Stimulated activated naive B cell treated with anti-CD40 and anti-IgM and Interleukin-4, amounts not matched to agents 10 μg/mL and 1 μg/mL and 100 μg/mL, for 72 hours (primary cell): ENCODE data around the gene ETV6.
A peak's percentile ranks its signal among the peaks of the same experiment; 100 is the strongest.

Source experiments
- ATAC-seq, 2 donors: fragments of 150-1000 bp; cut with Tn5 transposase; replicated peaks; 2 replicates each; pipeline ENCODE4 v1.10.0; 2021; ENCODE audit warnings: moderate library complexity in 1 of 2
- DNase-seq: peaks from one replicate; pipeline ENCODE4 v3.0.0; 2021
- H3K27ac Mint-ChIP-seq: one replicate; pipeline ENCODE4 v1.8.0; 2022; ENCODE audit warnings: mild to moderate bottlenecking, mixed read lengths
- H3K27me3 Mint-ChIP-seq, 2 donors: one replicate each; pipeline ENCODE4 v1.8.0; 2022; ENCODE audit warnings: mixed read lengths in 2 of 2
- H3K36me3 Mint-ChIP-seq, 2 donors: one replicate each; pipeline ENCODE4 v1.8.0; 2022; ENCODE audit warnings: mixed read lengths in 2 of 2, mild to moderate bottlenecking in 1 of 2
- H3K4me1 Mint-ChIP-seq, 2 donors: one replicate each; pipeline ENCODE4 v1.8.0; 2022; ENCODE audit warnings: mixed read lengths in 2 of 2, mild to moderate bottlenecking in 1 of 2
- H3K4me3 Mint-ChIP-seq, 2 donors: one replicate each; pipeline ENCODE4 v1.8.0; 2022; ENCODE audit warnings: mild to moderate bottlenecking in 2 of 2, mixed read lengths in 2 of 2, moderate library complexity in 1 of 2
- H3K9me3 Mint-ChIP-seq, 2 donors: one replicate each; pipeline ENCODE4 v1.8.0; 2022; ENCODE audit warnings: mixed read lengths in 2 of 2, mild to moderate bottlenecking in 1 of 2

Gene ETV6

DNA sequence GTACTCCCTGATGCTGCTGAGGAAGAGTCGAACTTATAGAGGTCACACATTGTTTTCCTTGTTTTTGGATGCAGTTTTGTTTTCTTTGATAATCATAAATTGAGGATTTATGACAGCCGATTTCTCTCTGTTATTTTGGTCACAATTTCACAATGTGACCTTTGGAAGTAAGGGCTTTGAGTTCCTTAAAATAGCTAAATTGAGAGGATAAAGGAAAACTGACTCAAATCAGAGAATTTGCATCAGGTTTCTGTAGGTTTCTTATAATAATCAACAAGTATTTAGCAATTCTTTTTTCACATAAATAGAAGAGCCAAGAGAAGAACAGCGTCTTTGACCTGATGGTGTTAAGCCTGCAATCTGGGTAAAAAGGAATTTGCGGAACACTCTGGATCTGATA is 66.1 kb downstream of the ETV6 start:
- H3K27ac Mint-ChIP-seq = no peak overlapping the region
- peaks cover 39 to 67% of the 10 kb centered on the region in 2 donors for H3K4me1 Mint-ChIP-seq
- no peaks in the 10 kb centered on the region for H3K27me3 Mint-ChIP-seq
- no peaks in the 10 kb centered on the region for H3K9me3 Mint-ChIP-seq
- H3K4me3 Mint-ChIP-seq = no peak overlapping the region
- no peak for DNase-seq
- peaks cover 52 to 72% of the 10 kb centered on the region in 2 donors for H3K36me3 Mint-ChIP-seq
- no peak for ATAC-seq

GRCh38 chr12:11716794-11717518 is 67.5 kb downstream of the ETV6 start:
- H3K4me3 Mint-ChIP-seq = no peak overlapping the region
- DNase-seq = no peak
- H3K9me3 Mint-ChIP-seq = no peaks in the 10 kb centered on the region
- ATAC-seq = no peak
- H3K27me3 Mint-ChIP-seq = no peaks in the 10 kb centered on the region
- peaks cover 44 to 70% of the 10 kb centered on the region in 2 donors for H3K36me3 Mint-ChIP-seq
- H3K27ac Mint-ChIP-seq = no peak overlapping the region
- H3K4me1 Mint-ChIP-seq = peaks cover 30 to 66% of the 10 kb centered on the region in 2 donors

GRCh38 chr12:11717519-11717961 is 68.1 kb downstream of the ETV6 start:
- Mint-ChIP-seq H3K36me3 (peaks cover 42 to 66% of the 10 kb centered on the region in 2 donors), H3K27me3 (no peaks in the 10 kb centered on the region), H3K27ac (no peak overlapping the region), H3K4me3 (no peak overlapping the region), H3K9me3 (no peaks in the 10 kb centered on the region), H3K4me1 (peaks cover 31 to 66% of the 10 kb centered on the region in 2 donors)
- DNase-seq = no peak
- no peak for ATAC-seq

GRCh38 chr12:11718105-11718504 is 68.6 kb downstream of the ETV6 start:
- no peak for ATAC-seq
- DNase-seq = no peak
- Mint-ChIP-seq H3K9me3 (no peaks in the 10 kb centered on the region), H3K27ac (peak overlapping the region; percentile 60), H3K36me3 (peaks cover 38 to 61% of the 10 kb centered on the region in 2 donors), H3K4me3 (no peak overlapping the region), H3K27me3 (no peaks in the 10 kb centered on the region), H3K4me1 (peaks cover 30 to 63% of the 10 kb centered on the region in 2 donors)

DNA sequence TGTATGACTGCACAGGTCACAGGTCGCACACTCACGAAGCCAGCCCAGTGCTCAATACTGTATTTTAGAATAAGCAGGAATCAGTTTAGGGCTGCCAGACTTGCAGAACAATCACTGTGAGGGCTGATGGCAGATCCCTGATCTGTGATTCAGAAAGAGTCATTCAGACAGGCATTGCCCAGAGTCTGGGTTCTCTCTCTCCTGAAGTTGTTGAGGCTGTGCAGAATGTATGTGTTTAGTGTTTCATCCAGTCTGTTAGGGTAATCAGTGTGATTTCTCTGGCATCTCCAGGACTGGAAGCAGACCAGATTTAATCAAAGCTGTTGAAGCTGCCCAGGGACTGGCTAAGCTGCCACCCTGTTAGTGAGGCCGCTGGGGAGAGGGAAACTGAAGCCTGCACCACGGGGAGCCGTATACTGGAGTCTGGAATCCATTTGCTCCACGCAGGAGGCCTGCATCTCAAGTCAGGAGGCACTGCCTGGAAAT is 69.3 kb downstream of the ETV6 start:
- H3K9me3 Mint-ChIP-seq = no peaks in the 10 kb centered on the region
- no peak overlapping the region for H3K27ac Mint-ChIP-seq
- ATAC-seq = no peak
- no peaks in the 10 kb centered on the region for H3K27me3 Mint-ChIP-seq
- H3K36me3 Mint-ChIP-seq = peaks cover 42 to 66% of the 10 kb centered on the region in 2 donors
- DNase-seq = no peak
- H3K4me1 Mint-ChIP-seq = peaks cover 32 to 63% of the 10 kb centered on the region in 2 donors
- no peak overlapping the region for H3K4me3 Mint-ChIP-seq

DNA sequence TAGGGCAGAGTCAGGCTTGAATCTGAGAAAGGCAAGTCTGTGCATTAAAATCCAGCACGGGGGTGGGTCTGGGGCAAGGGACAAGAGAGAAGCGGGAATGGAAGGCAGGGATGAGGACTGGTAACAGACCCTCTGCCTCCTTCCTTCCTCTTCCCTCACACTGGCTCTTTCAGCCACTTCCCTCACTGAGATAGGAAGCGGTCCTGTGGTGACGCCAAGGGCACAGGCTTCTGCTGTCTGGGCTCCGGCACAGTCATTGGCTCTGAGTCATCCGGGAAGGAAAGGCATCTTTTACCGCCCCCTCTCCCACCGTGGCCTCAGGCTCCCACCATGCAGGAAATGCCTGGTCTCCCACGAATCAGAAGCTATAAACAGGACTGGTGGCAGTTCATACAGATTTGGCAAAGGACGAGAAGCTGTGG is 70.2 kb downstream of the ETV6 start:
- H3K27me3 Mint-ChIP-seq = no peaks in the 10 kb centered on the region
- H3K27ac Mint-ChIP-seq = peak overlapping the region; percentile 33
- DNase-seq = no peak
- H3K4me1 Mint-ChIP-seq = peaks cover 35 to 69% of the 10 kb centered on the region in 2 donors
- H3K4me3 Mint-ChIP-seq = no peak overlapping the region
- no peaks in the 10 kb centered on the region for H3K9me3 Mint-ChIP-seq
- H3K36me3 Mint-ChIP-seq = peaks cover 42 to 64% of the 10 kb centered on the region in 2 donors
- peak; percentile 67 to 75 for ATAC-seq

GRCh38 chr12:11722071-11722470 is 72.6 kb downstream of the ETV6 start:
- ATAC-seq (no peak), DNase-seq (no peak)
- Mint-ChIP-seq H3K36me3 (peaks cover 37 to 58% of the 10 kb centered on the region in 2 donors), H3K27me3 (no peaks in the 10 kb centered on the region), H3K4me1 (peaks cover 47 to 90% of the 10 kb centered on the region in 2 donors), H3K27ac (no peak overlapping the region), H3K9me3 (peaks cover 5 to 7% of the 10 kb centered on the region in 2 donors), H3K4me3 (no peak overlapping the region)

DNA sequence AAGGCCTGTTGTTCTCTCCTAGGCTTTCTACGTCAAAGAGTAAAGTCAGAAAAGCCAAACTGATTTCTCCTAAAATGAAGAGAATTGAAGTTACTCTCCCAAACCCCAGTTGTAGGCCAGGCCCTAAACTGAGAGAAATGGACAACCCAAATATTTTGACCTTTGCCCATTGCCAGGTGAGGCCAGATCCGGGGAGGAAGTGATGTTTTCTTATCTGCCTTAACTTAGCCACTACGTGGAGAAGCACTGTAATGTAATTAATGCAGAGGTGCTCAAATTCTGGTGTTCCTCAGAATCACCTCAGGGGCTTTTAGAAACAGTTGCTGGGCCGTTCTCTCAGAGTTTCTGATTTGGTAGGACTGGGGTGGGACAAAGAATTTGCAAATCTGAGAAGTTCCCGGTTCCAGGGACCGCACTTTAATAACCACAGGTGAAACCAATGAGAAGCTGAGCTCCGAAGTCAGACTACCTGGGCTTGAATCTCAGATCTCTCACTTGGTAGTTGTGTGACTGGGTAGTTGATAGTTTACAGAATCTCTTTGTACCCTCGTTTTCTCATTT is 73.2 kb downstream of the ETV6 start:
- no peak overlapping the region for H3K4me3 Mint-ChIP-seq
- no peaks in the 10 kb centered on the region for H3K27me3 Mint-ChIP-seq
- DNase-seq (no peak), ATAC-seq (no peak)
- H3K9me3 Mint-ChIP-seq = peaks cover 5 to 7% of the 10 kb centered on the region in 2 donors
- no peak overlapping the region for H3K27ac Mint-ChIP-seq
- H3K36me3 Mint-ChIP-seq = peaks cover 34 to 61% of the 10 kb centered on the region in 2 donors
- H3K4me1 Mint-ChIP-seq = peaks cover 51 to 90% of the 10 kb centered on the region in 2 donors

GRCh38 chr12:11723993-11724392 is 74.5 kb downstream of the ETV6 start:
- H3K27ac Mint-ChIP-seq = no peak overlapping the region
- no peak for ATAC-seq
- DNase-seq = no peak
- H3K4me3 Mint-ChIP-seq = peak overlapping the region in 1 of 2 donors; percentile 26
- H3K9me3 Mint-ChIP-seq = peaks cover 5 to 7% of the 10 kb centered on the region in 2 donors
- peaks cover 31 to 54% of the 10 kb centered on the region in 2 donors for H3K36me3 Mint-ChIP-seq
- H3K4me1 Mint-ChIP-seq = peaks cover 55 to 92% of the 10 kb centered on the region in 2 donors
- no peaks in the 10 kb centered on the region for H3K27me3 Mint-ChIP-seq

DNA sequence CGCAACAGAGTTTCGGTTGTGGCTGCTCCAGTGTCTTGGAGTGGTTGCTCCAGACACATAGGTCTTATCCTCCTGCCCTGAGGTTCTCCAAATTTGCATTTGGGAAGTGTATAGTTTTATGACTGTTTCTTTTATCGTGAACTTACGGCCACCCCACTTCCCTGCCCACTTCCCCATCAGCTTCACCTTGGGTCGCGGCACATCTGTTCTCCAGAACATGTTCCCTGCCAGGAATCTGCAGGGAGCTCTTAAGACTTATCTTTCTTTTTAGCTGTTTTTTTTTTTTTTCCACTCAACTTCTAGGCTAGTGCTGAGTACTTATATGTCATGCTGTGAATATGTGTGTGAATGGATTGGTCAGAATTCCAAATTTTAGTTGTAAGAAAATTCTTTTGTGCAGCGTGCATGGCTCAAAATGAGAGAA is 75.4 kb downstream of the ETV6 start:
- DNase-seq (no peak), ATAC-seq (no peak)
- Mint-ChIP-seq H3K9me3 (peaks cover 5 to 7% of the 10 kb centered on the region in 2 donors), H3K27ac (peak overlapping the region; percentile 9), H3K4me3 (no peak overlapping the region), H3K27me3 (no peaks in the 10 kb centered on the region), H3K4me1 (peaks cover 55 to 92% of the 10 kb centered on the region in 2 donors), H3K36me3 (peaks cover 26 to 46% of the 10 kb centered on the region in 2 donors)

DNA sequence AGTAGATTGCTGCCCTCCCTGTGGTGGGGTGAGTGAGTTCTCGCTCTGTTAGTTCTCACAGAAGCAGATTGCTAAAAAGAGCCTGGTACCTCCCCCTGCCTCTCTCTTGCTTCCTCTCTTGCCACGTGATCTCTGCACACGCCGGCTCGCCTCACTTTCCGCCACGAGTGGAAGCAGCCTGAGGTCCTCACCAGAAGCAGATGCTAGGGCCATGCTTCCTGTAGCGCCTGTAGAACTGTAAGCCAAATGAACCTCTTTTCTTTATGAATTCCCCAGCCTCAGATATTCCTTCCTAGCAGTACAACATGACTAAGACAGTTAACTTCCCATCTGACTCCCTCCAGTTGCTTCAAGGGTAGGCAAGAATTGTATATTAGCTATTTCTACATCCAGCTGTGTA is 76.2 kb downstream of the ETV6 start:
- peak overlapping the region; percentile 71 for H3K27ac Mint-ChIP-seq
- H3K36me3 Mint-ChIP-seq = peaks cover 24 to 41% of the 10 kb centered on the region in 2 donors
- ATAC-seq (no peak), DNase-seq (no peak)
- H3K9me3 Mint-ChIP-seq = peaks cover 5 to 7% of the 10 kb centered on the region in 2 donors
- H3K4me1 Mint-ChIP-seq = peaks cover 60 to 93% of the 10 kb centered on the region in 2 donors
- H3K27me3 Mint-ChIP-seq = no peaks in the 10 kb centered on the region
- no peak overlapping the region for H3K4me3 Mint-ChIP-seq

DNA sequence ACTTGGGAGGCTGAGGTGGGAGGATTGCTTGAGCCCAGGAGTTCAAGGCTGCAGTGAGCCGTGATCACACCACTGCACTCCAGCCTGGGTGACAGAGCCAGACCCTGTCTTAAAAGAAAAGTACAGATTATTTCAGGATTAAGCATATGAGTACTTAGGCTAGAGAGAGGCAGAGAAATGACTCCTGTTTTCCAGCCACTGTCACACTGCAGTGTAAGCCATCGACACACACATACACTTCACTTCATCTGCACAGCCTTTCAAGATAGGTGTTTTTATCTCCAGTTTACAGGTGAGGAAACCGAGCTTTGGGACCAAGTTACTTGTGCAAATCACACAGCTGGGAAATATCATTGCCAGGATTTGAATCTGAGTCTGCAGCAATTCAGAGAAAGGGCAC is 77.2 kb downstream of the ETV6 start:
- no peak for ATAC-seq
- DNase-seq = no peak
- peaks cover 5 to 7% of the 10 kb centered on the region in 2 donors for H3K9me3 Mint-ChIP-seq
- H3K27me3 Mint-ChIP-seq = no peaks in the 10 kb centered on the region
- peaks cover 63 to 96% of the 10 kb centered on the region in 2 donors for H3K4me1 Mint-ChIP-seq
- peak overlapping the region in 1 of 2 donors; percentile 42 for H3K4me3 Mint-ChIP-seq
- H3K36me3 Mint-ChIP-seq = peaks cover 21 to 34% of the 10 kb centered on the region in 2 donors
- H3K27ac Mint-ChIP-seq = peak overlapping the region; percentile 75

DNA sequence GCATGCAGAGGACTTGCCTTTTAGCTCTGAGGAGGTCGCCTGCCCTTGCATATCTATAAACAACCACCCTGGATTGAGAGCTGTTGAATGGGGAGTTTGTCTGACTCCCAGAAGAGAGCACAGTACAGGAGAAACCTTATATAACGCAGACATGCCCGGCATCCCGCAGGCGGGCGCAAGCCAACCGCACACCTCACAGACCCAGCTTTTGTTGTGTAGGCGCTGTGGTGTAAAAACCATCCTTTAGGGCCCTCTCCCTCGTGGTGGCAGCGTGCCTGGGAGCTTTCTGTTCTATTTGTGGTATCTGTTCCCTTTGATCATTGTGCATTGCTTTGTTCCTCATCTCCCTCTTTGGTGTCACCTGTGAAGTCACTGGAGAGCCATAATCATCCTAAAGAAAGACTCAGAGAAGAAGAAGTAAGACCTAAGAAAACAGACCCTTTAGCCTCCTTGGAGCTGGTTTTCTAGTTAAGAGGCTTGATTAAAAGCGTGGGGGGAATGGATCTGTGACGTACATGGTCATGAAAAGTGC is 77.7 kb downstream of the ETV6 start:
- peak overlapping the region; percentile 3 to 42 for H3K4me3 Mint-ChIP-seq
- peak; percentile 32 to 35 for ATAC-seq

DNA sequence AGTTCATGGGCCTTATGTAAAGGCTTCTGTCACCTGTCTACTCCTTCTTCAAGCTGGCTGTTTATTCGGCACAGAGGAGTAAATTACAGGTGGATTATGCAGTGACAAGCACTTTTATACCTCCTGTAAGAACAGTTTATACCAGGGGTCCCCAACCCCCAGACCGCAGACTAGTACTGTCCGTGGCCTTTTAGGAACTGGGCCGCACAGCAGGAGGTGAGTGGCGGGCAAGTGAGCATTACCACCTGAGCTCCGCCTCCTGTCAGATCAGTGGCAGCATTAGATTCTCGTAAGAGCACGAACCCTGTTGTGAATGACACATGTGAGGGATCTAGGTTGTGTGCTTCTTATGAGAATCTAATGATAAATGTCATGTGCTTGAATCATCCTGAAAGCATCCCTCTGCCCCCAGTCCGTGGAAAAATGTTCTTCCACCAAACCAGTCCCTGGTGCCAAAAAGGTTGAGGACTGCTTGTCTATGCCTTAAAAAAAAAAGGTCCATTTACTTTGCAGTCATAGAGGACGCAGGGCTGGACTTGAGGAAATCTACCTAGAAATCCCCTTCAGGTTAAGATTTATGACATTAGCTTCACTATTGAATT is 78.8 kb downstream of the ETV6 start:
- Mint-ChIP-seq H3K4me1 (peaks cover 68 to 99% of the 10 kb centered on the region in 2 donors), H3K27me3 (no peaks in the 10 kb centered on the region), H3K27ac (peak overlapping the region; percentile 73), H3K36me3 (peaks cover 21 to 34% of the 10 kb centered on the region in 2 donors), H3K4me3 (no peak overlapping the region), H3K9me3 (peaks cover 5 to 7% of the 10 kb centered on the region in 2 donors)
- DNase-seq (no peak), ATAC-seq (no peak)

More for the DNA sequence above, 77.7 kb downstream of the ETV6 start:
- Mint-ChIP-seq H3K27me3 (no peaks in the 10 kb centered on the region), H3K9me3 (peaks cover 5 to 7% of the 10 kb centered on the region in 2 donors), H3K36me3 (peaks cover 21 to 34% of the 10 kb centered on the region in 2 donors), H3K4me1 (peaks cover 65 to 96% of the 10 kb centered on the region in 2 donors), H3K27ac (peak overlapping the region; percentile 75)
- DNase-seq = peak; percentile 62
